ENCODE results near the gene ALKBH6.
"Not testable (repeated sequence)": the region's sequence is repeated elsewhere in the genome, so short reads cannot be mapped to it uniquely, and the experiment has no call there.

ALKBH6 gene

DNA sequence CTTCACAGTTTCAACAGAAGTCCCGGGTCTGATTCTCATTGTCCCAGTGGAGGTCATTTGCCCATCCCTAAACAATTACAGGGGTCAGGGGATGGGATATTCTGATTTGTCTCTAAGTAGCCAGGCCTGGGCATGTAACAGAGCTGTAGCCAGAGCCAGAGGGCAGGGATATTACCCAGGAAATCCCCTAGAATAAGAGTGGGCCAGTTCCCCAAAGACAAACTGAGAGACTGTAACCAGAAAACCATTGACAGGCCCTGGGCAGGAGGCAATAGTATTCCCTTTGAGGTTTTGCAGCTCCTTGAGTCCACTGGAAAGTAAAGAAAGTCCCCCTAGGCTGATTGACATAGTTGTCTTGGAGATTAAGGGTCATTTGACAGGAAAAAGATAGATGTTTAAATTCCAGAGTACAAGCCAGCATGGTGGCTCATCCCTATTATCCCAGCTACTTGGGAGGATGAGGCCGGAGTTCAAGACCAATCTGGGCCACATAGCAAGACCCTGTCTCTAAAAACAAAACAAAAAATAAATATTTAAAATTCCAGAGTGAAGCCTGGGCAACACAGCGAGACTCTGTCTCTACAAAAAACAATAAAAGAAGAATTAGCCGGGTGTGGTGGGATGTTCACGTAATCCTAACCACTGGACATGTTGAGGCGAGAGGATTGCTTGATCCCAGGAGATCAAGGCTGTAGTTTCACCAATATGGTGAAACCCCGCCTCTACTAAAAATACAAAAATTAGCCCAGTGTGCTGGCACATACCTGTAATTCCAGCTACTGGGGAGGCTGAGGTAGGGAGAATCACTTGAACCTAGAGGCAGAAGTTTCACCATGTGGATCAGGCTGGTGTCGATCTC lies 20.9 kb downstream of the ALKBH6 start:
- no peak for DNase-seq (ENCODE audit: low spot score)

DNA sequence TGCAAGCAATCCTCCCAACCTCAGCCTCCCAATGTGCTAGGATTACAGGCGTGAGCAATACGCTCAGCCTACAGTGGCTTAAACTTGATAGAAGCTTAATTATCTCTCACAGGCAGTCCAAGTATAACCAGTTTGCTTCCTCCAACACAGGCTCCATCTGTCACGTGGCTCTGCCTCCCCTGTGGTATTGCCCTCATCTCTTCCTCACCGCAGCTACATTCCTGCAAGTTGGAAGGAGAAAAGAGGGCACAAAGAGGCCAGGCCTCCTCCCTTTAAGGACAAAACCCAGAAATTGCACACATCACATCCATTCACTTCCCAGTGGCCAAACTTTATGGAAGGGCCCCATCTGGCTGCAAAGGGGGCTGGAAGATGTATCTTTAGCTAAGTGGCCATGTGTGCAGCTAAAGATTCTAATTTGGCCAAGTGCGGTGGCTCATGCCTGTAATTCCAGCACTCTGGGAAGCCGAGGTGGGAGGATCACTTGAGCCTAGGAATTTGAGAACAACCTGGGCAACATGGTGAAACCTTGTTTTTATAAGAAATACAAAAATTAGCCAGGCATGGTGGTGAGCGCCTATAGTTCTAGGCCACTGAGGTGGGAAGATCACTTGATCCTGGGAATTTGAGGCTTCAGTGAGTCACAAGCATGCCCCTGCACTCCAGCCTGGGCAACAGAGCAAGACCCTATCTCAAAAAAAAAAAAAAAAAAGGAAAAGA lies 22.1 kb downstream of the ALKBH6 start:
- DNase-seq (ENCODE audit: low spot score), result no peak

DNA sequence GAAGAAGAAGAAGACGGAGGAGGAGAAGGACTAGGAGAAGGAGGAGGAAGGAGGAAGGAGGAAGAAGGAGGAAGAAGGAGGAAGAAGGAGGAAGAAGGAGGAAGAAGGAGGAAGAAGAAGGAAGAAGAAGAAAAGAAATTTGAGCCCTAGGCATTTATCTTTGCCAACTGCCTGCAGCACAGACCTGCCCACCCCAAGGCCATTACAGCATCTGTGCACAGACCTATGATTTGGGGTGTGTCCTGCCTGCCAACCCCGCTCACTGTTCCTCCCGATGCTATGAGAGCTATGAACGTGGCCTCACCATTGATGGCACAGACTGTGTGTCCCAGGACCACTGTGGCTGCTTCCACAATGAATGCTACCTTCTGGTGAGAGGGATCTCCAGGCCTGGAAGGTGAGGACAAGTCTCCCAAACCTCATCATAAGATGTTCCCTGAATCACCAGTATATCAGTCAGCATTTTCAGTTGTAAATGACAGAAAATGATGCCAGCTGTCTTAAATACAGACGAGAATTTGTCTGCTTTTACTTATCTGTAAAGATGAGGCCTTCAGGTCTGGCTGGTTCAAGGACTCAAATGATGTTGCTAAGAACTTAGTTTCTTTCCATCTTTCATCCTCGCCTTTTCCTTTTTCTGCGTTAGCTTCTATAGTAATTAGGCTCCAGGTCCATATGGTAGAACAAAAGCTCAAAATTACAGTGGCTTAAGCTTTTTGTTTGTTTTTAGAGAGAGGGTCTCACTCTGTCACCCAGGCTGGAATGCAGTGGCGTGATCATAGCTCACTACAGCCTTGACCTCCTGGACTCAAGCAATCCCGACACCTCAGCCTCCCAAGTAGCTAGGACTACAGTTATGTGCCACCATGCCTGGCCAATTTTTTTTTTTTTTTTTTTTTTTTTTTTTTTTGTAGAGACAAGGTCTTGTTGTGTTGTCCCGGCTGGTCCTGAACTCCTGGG lies 23.0 kb downstream of the ALKBH6 start:
- no peak for DNase-seq (ENCODE audit: low spot score)

GRCh38 chr19:35990156-35990555 lies 23.9 kb downstream of the ALKBH6 start:
- no peak for DNase-seq (ENCODE audit: low spot score)

DNA sequence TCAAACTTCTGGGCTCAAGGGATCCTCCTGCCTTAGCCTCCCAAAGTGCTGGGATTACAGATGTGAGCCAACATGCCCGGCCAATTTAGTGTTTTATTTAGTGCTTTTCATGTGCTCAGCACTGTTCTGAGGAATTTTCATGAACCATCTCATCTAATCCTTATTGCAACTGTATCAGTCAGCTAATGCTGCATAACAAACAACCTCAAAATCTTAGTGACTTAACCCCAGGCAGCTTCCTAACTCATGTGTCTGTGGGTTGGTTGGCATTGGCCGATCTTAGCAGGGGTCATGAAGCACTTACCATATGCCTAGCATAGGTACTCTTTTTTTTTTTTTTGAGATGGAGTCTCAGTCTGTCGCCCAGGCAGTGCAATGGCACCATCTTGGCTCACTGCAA lies 25.2 kb downstream of the ALKBH6 start:
- DNase-seq (ENCODE audit: low spot score), result no peak

DNA sequence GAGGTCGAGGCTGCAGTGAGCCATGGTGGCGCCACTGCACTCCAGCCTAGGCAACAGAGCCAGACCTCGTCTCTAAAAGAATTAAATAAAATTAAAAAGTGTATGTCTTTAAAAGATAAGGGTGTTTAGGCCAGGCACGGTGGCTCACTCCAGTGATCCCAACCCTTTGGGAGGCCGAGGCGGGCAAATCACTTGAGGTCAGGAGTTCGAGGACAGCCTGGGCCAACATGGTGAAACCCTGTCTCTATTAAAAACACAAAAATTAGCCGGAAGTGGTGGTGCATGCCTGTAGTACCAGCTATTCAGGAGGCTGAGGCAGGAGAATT lies 26.5 kb downstream of the ALKBH6 start:
- no peak for DNase-seq (ENCODE audit: low spot score)

- DNase-seq (ENCODE audit: low spot score), result no peak
These were observed 27.1 kb downstream of the ALKBH6 start for GRCh38 chr19:35986664-35987570.

DNA sequence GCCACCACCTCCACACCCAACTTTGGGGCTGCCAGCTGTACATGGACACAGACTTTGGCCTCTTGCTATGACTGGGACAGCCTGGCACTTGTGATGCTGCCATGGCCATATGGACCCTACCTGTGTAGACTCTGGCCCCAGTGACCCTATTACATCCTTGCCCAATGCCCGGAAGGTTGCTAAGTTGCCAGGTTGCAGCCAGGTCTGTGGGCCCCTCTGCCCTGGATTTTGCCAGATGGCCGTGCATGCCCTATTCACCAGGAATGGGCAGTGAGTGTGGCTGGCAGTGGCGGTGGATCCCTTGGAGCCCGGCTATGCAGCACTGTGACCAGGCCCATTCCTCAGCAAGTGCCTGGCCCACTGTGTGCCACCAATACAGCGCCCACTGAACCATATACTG lies 27.9 kb downstream of the ALKBH6 start:
- no peak for DNase-seq (ENCODE audit: low spot score)

DNA sequence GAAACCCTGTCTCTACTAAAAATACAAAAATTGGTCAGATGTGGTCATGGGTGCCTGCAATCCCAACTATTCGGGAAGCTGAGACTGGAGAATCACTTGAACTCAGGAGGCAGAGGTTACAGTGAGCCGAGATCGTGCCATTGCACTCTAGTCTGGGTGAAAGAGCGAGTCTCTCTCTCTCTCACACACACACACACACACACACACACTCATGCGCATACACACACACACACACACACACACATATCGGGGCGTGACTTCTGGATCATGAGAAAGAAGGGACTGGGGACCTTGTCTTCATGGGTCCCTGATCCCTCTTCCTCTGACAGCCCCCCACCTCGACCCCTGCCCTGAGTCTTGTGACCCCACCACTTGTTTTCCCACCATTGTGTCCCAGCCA lies 30.8 kb downstream of the ALKBH6 start:
- no peak for DNase-seq (ENCODE audit: low spot score)

DNA sequence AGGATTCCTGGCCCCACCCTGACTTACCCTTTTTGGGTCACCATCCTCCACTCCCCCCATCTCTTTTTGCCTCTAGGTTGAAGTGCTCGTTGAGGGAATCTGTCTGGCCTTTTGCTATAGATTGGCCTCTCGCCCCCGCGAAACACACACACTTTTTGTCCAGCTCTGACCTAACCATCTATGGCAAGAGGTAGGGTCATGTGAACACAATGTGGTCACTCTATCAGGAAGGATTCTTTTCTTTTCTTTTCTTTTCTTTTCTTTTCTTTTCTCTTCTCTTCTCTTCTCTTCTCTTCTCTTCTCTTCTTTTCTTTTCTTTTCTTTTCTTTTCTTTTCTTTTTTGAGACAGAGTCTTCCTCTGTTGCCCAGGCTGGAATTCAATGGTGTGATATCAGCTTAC lies 33.0 kb downstream of the ALKBH6 start:
- not testable (repeated sequence) for DNase-seq (ENCODE audit: low spot score)

DNA sequence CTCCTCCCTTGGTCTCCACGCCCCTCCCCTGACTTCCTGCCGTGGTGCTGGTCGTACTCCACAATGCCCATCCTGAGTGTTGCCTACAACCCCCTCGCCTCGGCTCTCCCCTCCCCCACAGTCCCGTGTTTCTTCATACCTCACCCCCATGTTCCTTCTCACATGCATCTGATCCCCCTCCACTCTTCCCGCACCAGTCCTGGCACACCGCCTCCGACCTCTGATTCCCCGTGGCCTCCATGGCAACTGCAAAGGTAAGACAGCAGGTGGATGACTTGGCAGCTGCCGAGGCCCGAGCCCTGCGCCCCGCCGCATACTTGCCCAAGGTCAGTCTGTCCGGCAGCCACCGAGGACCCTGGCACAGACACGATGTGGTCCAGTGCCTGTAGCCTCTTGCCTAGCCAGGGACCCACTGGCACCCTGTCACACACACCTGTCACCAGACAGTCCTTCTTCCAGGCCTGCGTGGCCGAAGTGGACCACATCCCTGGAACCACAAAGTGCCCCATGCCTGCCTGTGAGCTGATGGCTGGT lies 35.1 kb downstream of the ALKBH6 start:
- DNase-seq (ENCODE audit: low spot score), result no peak

GRCh38 chr19:35978271-35978670 lies 35.7 kb downstream of the ALKBH6 start:
- DNase-seq (ENCODE audit: low spot score), result no peak

DNA sequence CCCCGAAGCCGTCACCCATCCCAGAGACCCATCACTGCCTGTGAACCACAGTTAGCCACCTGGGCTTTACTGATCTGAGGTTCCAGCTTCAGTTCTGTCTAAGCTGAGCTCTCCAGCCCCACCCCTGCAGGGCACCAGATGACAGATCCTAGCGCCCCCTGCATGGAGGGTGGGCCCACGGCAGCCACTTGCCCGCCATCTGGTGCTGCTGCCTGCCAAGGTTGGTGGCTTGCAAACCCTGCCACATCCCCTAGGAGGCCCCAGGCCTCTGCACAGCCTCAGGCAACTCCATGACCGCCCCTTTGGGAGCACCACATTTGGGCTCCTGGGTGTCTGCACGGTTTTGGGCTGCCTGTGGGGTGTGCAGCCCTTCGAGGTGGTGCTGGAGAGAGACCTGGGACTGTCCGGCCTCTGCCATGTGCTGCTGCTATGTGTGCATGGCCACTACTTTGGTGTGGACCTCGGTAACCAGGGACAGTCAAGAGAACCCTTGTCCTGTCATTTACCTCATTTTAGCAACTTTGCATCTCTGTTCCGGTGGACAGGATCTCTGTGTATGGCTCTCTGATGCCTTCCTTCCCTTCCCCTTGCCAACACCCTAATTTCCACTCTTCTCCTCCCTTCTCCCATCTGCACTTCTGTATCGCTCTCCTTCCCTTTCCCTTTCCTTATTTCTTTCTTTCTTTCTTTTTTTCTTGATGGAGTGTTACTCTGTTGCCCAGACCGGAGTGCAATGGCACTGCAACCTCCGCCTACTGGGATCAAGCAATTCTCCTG lies 36.4 kb downstream of the ALKBH6 start:
- DNase-seq (ENCODE audit: low spot score), result no peak

DNA sequence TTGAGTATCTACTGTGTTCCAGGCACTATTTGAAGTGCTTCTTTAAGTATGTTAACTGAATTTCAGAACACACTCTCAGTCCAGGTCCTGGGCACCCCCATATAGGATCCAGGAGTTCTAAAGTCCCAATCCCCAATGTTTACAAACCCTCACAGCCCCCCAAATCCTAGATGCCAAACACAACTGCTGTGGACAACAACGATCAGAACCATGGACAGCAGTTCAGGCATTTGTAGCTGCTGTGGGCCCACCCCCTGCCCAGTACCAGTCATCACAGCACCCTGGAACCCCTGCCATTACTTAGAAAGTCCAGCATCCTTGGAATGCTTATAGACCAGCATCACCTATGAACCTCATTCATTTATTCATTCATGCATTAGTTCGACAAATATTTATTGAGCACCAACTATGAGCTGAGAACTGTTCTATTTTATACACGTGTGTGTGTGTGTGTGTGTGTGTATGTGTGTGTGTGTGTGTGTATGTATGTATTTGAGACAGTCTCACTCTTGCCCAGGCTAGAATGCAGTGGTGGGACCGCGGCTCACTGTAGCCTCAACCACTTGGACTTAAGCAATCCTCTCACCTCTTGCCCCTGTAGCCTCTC lies 38.3 kb downstream of the ALKBH6 start:
- no peak for DNase-seq (ENCODE audit: low spot score)

GRCh38 chr19:35973487-35973886 lies 40.5 kb downstream of the ALKBH6 start:
- no peak for DNase-seq (ENCODE audit: low spot score)

DNA sequence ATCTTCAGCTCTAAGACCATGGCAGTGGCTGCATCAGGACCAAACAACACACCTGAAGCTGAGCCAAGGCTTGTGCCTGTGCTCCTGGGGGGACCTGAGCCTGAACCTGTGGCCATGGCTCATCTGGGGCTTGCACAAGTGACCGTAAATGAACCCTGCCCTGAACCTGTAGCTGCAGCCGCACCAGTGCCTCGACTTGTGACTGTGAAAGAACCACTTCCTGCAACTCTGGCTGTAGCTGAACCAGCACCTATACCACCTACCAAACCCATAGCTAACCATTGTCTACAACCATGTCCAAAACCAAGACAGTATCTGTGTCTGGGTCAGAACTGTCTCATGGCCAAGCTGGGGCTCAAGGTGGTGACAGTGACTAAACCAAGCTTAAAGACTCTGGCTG lies 47.2 kb downstream of the ALKBH6 start:
- DNase-seq (ENCODE audit: low spot score), result no peak

DNA sequence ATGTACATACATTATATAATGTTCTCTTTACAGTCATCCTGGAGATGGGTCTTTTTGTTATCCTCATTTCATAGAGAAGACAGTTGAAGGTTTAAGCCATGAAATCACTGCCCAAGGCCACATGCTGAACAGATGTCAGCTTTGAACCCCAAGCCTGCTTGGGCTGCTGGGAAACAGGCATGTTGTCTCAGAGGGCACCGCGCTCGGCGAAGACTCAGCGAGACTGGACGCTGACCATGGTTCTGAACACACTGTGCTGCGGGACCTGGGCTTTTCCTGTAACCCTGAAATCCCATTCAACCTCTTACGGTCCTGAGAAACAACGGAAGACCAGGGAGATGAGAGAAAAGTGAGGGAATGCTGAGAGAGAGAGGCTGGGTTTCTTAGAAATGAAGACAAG lies 50.5 kb downstream of the ALKBH6 start:
- DNase-seq (ENCODE audit: low spot score), result no peak

DNA sequence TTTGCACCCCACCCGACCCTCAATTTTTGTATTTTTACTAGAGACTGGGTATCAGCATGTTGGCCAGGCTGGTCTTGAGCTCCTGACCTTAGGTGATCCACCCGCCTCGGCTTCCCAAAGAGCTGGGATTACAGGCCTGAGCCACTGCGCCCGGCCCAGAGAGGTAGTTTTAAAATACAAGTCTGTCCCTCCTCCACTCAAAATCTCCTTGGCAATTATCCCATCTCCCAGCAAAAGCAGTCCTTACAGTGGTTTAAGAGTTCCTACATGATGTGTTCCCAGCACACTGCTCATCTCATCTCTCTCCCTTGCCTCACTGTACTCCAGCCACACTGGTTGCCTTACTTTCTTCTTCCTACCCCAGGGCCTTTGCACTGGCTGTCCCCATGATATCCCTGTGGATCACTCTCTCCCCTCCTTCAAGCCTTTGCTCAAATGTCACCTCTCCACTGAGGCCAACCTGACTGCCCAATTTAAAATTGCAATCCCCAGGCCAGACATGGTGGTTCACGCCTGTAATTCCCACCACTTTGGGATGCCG lies 53.5 kb downstream of the ALKBH6 start:
- DNase-seq (ENCODE audit: low spot score), result no peak

DNA sequence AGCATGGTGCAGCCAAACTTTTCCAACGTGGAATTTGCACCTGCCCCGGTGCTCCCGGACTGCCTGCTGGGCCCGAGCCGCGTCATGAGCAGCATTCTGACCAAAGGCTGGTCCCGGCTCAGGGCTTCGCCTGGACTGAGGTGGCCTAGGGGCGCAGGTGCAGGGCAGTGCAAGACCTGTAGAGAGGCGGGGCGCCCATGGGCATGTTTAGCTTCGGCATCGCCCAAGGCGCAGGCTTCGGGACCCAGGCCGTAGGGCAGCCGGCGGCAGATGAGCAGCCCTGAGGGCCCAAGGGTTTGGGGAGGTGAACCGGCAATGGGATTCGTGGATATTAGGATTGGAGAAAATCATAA lies 54.1 kb downstream of the ALKBH6 start:
- DNase-seq (ENCODE audit: low spot score), result no peak
